ENCODE results near the gene HNRNPC.
"Not testable (repeated sequence)": the region's sequence is repeated elsewhere in the genome, so short reads cannot be mapped to it uniquely, and the experiment has no call there.

Gene HNRNPC

GRCh38 chr14:21185491-21185890, 83.8 kb downstream of the HNRNPC start:
- DNase-seq, result no peak

DNA sequence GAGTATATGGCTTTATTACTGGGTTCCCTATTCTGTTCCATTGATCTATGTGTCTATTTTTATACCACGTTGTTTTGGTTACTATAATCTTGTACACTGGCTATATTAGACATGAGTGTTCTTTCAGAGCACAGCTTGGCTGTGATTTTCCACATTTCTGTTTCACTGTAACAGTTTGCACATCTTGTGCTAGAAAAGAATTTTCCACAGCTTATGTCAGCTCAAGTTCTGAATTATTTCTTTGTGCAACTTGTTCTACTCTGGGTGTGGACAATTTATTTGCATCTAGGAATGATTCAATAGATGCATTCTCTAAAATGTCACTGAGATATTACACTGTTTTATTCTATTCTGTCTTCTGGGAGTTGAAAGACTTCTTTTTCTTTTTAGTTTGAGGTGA, 85.0 kb downstream of the HNRNPC start:
- DNase-seq, result no peak

GRCh38 chr14:21182166-21182565, 87.1 kb downstream of the HNRNPC start:
- DNase-seq, result no peak

GRCh38 chr14:21171128-21171527, 98.1 kb downstream of the HNRNPC start:
- DNase-seq, result no peak

DNA sequence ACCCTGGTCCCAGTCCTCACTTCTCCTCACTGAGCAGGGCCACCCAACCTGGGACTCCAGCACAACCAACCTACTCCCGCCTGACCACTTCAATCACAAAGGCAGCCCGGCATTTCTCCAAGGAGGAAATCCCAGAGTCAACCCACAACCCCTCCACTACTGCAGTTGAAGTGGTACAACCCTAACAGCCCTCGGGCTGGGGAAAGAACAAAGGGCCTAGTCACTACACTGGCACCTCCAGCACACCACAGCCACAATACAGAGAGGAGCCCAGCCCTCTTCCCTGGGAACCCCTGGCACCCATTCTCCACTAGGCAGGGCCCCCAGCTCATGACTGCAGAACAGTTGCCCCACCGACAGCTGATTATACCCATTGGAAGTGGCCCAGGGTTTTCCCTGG, 99.7 kb downstream of the HNRNPC start:
- DNase-seq, result no peak

- DNase-seq, result no peak
Observed at GRCh38 chr14:21168055-21168454, 101.2 kb downstream of the HNRNPC start.

GRCh38 chr14:21165670-21166069, 103.6 kb downstream of the HNRNPC start:
- not testable (repeated sequence) for DNase-seq

GRCh38 chr14:21165002-21165605, 104.1 kb downstream of the HNRNPC start:
- DNase-seq, result not testable (repeated sequence)

DNA sequence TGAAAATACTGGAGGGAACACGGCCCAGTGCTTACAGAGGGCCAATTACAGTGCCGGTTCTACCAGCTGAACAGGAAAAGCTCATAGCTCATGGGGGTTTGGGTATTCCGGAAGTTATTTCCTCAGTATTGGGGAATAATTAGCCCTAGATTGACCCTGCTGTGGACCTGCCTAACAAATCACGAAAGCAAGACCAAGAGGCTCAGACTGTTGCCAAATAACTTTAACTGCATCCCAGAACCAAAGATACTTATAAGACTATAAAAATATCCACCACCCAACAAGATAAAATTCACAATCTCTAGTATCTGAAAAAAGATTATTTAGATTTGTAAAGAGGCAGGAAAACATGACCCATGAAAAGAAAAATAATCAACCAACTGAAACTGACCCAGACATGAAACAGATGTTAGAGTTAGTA, 105.4 kb downstream of the HNRNPC start:
- DNase-seq, result no peak

DNA sequence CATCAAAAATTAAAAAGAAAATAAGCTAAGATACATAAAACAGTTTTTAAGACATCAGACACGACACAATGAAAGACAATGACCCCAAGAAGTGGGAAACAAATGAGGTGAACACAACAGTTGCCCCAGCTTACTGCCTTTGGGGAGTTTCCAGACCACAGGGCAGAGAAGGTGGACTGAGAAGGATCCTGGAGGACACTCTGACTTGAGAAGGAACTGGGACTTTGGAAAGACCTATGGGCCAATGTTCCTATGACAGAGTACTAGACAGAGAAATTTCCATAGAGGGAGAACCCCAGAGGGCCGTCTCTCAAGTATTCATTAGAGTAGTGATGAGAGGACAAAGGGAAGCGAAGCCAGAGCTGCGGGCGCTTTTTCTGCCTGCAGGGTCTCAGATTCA, 107.2 kb downstream of the HNRNPC start:
- DNase-seq, result no peak

GRCh38 chr14:21160061-21160610, 109.1 kb downstream of the HNRNPC start:
- DNase-seq, result no peak
